CD4-positive, alpha-beta T cell treated with Interleukin-4 for 1 hour (primary cell): Measurements from ENCODE around the gene SLC15A3.

Experiments
- DNase-seq, 2 donors: peaks; one replicate each; pipeline ENCODE4 v3.0.0-alpha.2; 2020 to 2022

The SLC15A3 gene

DNA sequence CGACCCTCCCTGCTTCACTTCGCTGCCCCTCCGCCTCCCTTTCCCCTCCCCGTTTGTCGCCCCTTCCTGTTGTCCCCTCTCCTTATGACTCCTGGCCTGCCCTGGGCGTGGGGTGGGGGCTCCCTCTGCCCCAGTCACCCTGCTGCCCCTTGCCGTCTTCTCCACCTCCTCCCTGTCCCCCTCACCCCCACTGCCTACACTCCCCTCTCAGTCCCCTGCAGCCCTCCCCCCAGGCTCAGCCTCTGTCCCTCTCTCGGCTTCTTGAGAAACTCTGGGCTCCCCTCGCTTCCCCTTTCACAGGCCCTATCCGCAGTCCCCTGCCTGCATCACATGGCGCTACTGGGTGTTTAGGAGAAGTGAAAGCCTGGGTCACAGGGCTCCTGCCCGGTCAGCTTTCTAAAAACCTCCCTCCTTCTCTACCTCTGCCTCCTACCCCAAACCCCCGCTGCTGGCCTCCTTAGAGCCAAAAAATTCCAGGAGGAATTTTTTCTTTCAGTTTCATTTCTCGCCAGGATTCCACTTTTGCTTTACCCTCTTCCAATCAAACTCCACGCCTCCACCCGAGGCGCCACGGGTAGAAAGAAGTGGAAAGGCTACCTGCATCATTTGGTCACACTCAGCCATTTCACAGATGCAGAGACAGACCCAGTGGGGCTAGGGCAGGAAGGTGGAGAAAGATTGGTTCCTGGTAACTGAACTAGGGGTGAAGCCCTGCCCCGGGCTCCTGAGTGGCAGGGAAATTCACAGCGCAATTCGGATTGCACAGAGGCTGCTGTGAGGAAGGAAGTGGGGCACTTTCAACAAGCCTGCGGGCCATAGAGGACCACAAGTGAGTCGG lies at the start of gene SLC15A3:
SLC15A3 (minus strand) TSS at position 273 of the 838 bp plus-strand sequence. CDS start 625 bp downstream, outside the sequence.
- DNase-seq = peak; percentile 50 to 89

DNA sequence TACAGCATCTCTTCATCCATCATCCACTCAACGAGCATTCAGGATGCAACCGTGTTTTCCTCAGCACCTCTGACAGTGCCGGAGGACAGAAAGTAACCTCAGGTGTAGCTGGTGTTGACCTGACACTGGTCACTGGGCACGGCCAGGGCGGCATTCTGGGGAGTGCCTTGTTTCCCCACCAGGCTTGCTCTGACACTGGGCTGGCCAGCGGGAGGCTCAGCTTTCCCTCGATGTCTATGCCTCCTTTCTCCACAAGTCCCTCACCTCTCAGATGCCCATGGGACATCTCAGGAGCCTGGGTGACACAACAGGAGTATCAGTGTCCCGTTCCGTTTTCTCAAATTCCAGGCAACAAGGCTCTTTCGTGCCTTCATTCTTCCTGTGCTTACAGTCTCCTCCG lies 48.5 kb upstream of the SLC15A3 start:
- no peak for DNase-seq

DNA sequence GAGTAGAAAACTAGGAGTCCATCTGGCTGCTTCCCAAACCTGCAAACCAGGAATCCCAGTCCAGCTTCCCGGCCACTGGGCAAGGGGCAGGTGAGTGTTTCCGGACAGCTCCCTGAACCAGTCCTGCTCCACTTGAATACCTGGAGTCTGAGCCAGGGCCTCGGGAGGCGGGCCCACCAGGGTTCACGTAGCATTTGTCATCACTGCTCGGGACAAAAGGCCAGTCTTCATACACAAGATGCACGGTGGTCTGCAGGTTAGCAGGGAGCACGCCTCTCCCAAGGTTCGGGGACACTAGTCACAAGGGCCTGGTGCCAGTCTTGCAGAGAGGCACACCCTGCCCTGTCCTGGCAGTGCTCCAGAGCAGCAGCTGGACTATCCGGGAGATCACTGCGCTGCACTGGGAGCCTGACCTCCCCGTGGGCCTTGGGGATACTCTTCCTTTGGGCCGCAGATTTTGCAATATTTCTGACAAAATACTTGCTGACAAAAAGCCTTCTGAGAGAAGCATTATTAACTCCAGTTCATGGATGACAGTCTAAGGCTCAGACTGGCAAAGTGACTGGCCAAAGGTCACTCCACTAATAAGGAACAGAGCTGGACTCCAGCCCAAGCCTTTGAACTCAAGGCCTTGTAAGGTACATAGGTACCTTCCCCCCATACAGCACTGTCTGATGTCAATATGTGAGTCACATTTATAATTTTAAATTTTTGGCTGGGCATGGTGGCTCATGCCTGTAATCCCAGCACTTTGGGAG lies 44.6 kb upstream of the SLC15A3 start:
- DNase-seq = no peak

DNA sequence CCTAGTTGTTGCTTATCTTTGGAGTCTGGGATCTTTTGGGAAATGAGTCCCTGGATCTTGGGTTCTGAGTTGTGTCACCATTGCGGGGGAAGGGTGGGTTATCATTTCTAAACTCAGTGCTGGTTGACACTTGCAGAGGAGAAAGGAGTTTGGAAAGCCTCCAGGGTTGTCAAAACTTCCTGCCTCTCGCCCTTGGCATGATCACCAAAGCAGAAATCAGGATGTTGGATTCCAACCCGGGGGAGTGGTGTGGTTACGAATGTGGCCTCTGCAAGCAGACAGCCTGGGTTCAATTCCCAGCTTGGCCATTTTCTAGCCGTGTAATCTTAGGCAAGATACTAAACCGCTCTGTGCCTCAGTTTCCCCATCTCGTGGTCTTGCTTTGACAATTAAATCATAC lies 43.8 kb upstream of the SLC15A3 start:
- DNase-seq = no peak

DNA sequence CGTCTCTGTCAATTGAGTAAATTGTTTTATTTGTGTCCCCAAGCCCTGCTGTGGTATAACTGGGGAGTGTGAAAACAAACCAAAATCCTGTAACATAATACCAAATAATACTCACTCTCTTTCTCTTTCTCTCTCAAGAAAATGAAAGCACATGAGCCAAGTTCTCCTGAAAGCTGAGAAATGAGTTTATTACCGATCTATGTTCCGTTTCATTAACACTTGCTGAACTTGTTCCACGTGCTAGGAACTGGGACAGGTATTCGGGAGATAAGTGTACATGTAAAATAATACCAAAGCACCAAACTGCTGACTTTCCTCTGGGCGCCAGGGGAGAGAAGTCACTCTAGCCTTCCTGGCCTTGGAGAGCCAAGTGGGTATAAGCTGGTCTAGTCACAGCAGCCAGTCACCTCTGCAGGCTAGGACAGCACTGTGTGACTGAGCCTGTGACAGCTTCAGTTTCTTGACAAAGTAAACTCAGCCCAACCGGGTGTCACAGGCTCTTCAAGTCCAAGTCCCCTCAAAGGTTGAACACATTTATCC lies 42.6 kb upstream of the SLC15A3 start:
- DNase-seq = no peak

DNA sequence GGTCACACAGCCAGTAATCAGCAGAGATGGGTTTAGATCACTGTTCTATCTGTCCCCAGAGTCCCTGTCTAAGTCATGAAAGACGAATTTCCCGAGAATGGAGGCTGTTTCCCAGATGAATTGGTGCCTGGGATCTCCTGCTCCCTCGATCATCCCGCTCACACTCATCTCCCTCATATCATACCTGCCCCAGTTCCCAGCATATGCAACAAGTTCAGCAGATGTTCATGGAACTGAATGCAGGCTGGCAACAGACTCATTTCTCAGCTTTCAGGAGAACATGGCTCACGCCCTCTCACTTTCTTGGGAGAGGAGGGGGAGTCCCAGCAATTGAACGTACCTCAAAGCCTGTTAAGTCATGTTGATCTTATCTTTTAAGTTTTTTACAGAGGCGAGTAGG lies 41.6 kb upstream of the SLC15A3 start:
- no peak for DNase-seq

DNA sequence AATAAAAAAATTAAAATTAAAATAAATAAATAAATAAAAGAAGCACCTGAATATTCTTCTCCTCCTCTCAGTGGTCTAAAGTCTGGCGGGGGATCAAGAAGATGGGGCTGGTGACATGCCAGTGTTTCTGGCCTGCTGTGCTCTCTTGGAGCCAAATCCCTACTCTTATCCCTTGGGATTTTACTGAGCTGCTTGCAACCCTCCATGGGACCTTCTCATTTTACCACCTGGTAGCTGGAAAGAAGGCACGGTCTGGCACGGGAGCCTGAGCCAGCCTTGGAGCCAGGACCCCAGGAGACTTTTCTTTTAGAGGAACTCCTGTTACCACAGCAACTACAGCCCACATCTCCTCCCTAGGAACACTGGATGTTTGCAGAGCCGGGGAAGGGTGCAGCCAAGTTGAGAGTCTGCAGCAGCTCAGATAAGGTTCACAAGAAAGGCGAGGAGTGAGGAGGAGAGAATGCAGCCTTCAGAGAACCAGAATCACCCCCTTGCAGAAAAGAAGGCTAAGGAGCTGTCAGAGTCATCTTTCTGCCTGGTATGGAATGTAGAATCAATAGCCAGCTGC lies 41.0 kb upstream of the SLC15A3 start:
- no peak for DNase-seq

DNA sequence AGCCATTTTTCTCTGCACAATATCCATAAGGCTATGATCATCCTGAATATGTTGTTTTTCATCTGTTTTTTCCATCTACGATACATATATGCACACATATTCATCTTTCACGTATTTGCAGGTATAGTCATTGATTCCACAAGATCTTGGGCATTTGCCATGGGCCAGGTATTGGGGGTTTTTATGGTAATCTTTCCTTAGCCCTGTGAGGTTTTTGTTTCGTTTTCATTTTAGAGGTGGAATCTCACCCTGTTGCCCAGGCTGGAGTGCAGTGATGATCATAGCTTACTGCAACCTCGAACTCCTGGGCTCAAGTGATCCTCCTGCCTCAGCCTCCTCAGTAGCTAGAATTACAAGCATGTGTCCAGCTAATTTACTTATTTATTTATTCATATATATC lies 39.5 kb upstream of the SLC15A3 start:
- DNase-seq = no peak

DNA sequence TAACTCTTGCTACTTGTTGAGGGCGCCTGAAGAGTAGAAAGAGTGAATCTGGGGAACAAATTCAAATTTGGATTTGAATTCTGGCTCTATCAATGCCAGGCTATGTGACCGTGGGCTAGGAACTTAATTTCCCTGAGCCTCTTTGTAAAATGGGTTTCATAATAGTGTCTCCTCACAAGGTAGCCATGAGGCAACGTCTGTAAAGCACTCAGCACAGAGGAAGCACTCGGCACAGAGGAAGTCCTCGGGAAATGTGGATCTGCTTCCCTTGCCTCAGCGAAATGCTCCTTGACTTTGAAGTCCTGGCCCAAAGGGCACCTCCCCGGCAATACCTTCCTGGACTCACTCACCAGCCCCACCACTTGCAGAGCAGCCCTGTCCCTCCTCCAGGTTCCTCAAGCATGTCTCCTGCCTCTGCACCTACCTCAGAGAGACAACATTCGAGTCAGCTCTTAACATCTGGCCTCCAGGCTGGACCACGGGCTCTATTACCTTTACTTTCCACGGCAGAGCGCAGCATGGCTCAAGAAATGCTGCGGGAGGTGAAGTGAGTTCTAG lies 37.2 kb upstream of the SLC15A3 start:
- DNase-seq = no peak

DNA sequence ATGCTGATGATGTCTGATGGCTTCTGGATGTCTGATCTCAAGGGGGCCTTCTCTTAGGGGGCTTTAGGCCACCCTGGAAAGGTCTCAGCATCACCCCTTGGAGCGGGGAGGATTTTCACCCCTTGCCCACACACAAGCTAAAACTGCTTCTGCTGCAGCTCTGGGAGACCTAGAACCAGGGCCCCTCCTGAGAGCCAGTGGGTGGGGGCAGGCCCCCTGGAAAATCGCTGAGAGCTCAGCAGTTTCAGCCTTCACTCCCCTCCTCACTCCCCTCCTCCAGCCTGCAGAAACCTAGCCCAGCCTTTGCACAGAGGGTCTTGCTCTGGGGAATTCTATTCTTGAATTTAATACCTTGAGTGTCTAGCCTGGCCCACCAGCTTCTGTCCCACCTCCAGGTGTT lies 36.7 kb upstream of the SLC15A3 start:
- no peak for DNase-seq

DNA sequence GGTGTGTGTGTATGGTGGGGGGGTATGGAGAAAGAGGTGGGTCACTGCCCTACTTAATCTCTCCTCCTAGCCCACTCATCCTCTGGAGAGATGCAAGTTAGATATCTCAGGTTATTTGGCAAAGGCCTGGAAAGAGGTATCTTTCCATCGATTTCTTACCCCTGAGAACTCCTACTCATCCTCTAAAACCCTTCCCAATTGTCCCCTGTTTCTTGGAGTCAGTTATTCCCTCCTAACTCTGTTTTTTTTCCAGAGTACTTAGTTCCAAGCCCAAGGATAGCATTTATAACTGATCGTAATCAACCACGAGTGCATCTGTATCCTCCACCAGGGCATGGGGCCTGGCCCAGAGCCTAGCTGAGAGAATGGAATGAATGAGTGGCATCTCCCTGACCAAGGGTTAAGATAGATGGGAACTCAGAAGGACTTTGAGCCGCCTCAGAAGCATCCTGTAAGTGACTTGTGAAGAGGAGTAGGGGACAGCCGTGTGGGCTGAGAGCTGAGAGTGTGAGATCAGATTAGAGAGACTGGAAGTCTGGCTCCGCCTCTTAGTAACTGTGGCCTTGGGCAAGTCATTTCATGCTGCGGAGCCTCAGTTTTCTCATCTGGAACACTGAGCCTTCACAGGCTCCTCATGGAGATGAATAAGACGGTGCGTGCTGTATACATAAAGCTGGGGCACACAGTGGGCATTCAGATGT lies 35.8 kb upstream of the SLC15A3 start:
- peak; percentile 48 to 65 for DNase-seq

DNA sequence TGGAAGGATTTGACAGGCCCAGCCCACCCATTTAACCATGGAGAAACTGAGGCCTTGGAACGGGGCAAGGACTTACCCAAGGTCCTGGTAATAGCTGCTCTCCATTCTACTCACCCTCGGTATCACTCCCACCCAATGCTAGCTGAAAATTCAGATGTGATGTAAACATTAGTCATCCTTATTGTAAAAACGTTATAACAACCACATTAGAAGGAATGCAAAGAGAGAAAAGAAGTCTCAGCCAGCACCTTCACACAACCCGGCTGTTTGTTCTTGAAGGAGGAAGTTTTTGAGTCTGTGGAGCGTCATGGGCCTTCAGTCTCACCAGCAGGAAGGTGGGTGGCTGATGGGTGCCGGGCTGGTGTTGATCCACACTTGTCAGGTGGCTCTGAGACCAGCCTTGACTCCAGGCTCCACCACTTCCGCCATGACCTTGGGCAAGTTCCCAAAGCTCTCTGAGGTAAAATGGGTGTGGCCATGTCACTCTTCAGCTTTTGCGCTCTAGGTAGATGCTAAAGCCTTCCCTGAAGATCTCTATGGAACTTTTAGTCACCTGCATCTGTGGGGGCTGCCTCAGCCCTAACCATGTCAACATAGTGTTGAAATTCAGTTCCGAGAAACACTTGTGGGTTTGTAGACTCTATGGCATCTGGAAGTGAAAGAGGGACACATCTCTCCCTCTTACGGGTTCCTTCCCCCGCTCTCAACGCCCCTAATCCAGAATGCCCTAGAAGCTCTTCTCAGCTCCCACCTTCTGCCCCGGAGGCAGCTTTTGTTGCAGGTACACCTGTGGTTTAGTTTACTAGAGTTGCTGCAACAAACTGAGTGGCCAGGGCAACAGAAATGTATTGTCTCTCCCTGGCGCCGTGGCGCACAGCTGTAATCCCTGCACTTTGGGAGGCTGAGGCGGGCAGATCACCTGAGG lies 34.3 kb upstream of the SLC15A3 start:
- DNase-seq = peak; percentile 92 to 94

DNA sequence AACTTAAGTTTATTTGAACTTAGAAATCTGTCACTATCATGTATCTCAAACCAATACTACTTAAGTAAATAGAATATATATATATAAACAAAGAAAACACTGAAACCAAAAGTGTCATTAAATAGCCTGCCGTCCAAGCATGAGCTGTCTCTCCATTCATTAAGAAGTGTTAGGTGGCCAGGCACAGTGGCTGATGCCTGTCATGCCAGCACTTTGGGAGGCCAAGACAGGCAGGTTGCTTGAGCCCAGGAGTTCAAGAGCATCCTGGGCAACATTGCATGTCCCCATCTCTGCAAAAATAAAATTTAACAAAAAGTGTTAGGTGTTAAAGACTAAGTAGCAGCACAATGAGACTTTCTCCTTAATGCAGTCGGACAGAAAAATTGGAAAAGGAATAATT lies 33.5 kb upstream of the SLC15A3 start:
- DNase-seq = no peak

DNA sequence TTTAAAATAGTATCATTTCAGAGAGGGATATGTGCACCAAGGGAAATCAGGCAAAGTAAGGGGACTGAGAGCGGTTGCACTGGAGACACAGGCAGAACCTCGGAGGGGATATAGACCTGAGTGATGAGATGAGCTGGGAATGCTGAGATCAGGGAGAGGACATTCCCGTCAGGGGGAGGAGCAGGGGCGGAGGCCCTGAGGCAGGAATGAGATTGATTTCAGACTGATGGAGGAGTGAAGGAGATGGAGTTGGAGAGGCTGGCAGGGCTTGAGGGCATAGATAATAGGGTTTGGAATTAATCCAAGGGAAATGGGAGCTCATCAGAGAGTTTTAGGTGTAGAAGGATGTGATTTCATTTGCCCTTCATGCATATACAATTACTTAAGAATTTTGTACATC lies 32.7 kb upstream of the SLC15A3 start:
- DNase-seq = no peak

DNA sequence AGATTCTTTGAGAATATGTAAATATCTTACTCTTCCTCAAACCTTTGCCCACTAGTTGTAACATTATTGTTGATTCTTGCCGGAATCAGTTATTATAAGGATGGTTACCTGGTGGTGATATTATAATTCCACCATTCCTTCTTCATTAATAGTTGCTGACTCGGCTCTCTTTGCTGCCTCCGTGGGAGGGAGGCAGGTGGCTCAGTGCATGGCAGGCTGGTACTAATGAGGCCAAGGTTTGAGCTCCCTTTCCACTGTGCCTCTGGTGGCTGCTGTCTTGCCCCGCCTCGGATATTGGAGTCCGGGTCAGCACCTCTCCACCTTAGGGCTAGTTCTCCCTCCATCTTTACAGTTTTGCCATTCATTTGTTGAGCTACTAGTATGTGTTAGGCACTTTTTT lies 32.2 kb upstream of the SLC15A3 start:
- no peak for DNase-seq

DNA sequence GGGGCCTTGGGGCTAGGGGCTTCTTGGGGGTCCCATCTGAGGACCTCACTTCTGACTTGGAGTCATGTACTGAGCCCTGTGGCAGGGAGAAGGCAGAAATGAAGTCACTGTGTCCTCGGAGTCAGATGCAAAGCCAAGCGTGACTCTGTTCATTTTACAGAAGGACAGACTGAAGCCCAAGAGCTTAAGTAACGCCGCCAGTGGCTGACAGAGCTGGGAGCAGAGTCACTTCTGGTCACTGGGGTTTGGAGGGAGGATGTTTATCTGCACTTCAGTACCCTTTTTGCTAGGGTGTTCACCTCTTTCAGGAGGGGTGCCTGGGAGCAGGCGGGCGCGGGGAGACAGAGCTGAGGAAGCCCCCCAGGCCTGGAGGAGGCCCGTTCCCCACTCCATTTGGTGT lies 30.2 kb upstream of the SLC15A3 start:
- DNase-seq = no peak

DNA sequence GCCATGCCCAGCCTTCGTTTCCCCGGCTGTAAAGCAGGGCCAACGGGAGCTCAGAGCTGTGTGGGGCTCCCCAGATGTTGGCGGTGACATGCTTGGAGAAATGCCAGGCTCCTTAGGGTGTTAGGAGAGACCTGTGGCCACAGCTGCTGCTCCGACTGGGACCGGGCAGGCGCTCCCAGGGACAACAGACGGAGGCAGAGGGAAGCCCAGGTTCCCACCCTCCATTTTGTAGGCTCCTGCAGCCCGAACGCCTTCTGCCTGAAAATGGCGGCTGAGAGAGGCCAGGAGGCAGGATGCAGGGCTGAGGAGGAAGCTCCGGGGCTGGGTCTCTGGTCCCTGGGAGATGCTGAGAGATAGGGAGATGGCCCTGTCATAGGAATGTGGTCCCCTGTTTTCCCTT lies 29.5 kb upstream of the SLC15A3 start:
- DNase-seq = no peak

DNA sequence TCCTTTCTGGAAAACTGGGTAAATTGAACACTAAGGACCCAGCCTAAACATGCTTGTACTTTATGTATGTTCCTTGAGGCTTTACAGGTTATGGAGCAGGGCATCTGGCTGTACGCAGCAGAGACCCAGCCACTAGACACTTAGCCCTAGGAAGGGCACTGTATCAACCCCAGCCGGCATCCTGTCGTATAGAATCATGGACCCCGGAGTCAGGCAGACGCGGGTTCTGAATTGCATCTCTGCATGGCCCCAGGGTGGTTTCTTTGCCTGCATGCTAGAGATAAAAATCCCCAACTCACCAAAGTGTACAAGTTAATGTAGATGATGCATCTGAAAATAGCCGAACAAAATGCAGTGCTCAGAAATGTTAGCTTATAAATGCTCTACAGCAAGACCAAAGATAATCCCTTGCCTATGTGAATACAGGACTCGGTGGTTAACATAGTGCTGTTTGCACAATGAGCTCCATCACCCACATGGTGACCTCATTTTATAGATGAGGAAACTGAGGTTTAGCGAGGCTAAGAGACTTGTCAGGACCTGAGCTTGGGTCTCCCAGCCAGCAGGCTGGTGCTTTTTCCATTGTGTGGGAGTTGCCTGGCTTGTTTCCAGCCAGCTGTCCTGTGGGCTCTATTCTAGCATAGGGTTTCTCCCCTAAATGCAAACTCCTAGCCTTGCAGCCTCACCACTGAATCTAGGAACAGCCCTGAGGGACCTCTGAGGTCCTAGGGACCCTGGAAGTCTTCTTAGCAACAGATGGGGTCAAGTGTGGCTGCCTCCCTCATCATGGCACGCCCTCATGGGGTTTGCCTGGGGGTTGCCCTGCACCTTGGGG lies 26.8 kb upstream of the SLC15A3 start:
- peak in 1 of 2 donors; percentile 59 for DNase-seq

DNA sequence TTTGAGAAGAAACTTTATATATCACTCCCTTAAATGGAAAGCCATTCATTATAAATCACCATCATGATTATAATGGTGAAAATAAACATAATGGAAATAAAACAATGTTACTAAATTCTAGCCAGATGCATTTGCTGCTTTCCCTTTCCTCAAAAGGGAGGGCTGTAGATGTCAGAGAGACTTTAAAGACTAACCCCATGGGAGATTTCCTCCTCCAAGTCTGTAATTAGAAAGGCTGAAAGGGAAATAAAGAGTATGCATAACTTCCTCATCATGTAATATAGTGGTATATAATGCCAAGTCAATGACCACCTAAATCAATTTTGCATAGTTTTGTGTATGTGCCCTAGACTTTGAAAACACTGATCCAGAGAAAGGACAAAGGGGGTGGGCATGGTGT lies 25.9 kb upstream of the SLC15A3 start:
- no peak for DNase-seq

DNA sequence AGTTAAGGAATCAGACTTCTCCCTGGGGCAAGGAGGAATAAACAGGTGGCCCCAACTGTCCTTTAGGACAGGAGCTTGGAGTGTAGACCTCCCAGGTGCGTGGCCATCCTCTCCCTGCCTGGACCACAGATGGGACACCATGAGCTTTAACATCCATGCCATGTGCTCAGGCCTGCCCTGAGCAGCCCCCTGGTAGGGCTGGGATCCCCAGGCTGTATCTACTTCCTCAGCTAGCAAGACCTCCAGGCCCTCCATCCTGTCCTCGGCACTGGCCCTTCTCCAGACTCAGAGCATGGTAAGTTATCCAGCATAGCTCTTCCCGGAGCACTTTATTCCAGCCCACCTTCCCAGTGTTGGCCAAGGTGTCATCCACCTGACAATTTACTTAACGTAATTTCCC lies 25.2 kb upstream of the SLC15A3 start:
- DNase-seq = no peak

DNA sequence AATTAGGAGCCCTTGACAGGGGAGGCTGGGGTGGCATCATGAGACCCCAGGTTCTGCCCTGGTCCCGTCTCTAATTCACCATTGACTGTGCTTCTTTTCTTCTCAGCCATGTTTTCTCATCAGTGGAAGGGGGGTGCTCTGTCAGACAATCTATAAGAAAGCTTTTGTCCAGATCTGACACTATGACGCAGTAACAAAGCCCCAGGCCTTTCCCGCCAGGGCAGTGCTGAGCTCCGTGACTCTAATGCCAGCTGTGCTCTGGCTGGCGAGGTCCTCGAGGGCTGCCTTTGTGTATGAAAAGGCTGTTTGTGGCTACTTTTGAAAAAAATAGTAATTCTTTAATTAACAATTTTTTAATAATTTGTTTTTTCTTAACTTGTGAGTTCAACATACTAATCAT lies 22.8 kb upstream of the SLC15A3 start:
- no peak for DNase-seq
